H1 (cell line): ENCODE measurements around the gene BRAT1. TPM values are rescaled to one million over a fixed set of nuclear protein-coding genes. Genes with fewer than 3 reads are reported as not detected.

Source experiments
- CTCF ChIA-PET: fragments of 300-600 bp; sonication (Branson Sonifier 250); formaldehyde crosslinking; loops from one replicate; lab custom pipeline; 2021; ENCODE audit not compliant: partially characterized antibody; lab: Charles Lee
- POLR2A ChIA-PET: fragments of 300-600 bp; sonication (Branson Sonifier 250); formaldehyde crosslinking; loops from one replicate; lab custom pipeline; 2021; ENCODE audit warnings: inconsistent platforms; ENCODE audit not compliant: partially characterized antibody; lab: Charles Lee
- DNase-seq, 2 experiments: peaks; one replicate each; pipeline versions ENCODE4 v3.0.0 to v3.0.0-alpha.2; 2010 to 2022; ENCODE audit warnings: low spot score in 2 of 2, low read depth in 1 of 2, mixed read lengths in 1 of 2
- FAIRE-seq: peaks from 2 replicates; lab custom pipeline; 2011; peaks lifted over from hg19 to GRCh38; lab: Jason Lieb, UNC
- H2AFZ ChIP-seq: 2 replicates; pipeline ENCODE4 v1.8.1; 2012; ENCODE audit warnings: low read length, inconsistent platforms
- H2AK5ac ChIP-seq: 2 replicates; pipeline ENCODE4 v1.6.1; 2013; ENCODE audit warnings: low read depth, low read length
- H2BK120ac ChIP-seq: replicated peaks from 2 replicates; pipeline ENCODE3; 2013; ENCODE audit warnings: low read depth, low read length, inconsistent platforms
- H2BK12ac ChIP-seq: 2 replicates; pipeline ENCODE4 v1.6.1; 2013; ENCODE audit warnings: low read depth, low read length
- H2BK15ac ChIP-seq: 2 replicates; pipeline ENCODE4 v1.6.1; 2013; ENCODE audit warnings: low read length
- H2BK20ac ChIP-seq: 2 replicates; pipeline ENCODE4 v1.6.1; 2013; ENCODE audit warnings: low read length
- H2BK5ac ChIP-seq: 2 replicates; pipeline ENCODE4 v1.6.1; 2013; ENCODE audit warnings: low read depth, low read length
- H3K14ac ChIP-seq: 2 replicates; pipeline ENCODE4 v1.6.1; 2013; ENCODE audit warnings: inconsistent platforms; ENCODE audit not compliant: insufficient read length
- H3K18ac ChIP-seq: 2 replicates; pipeline ENCODE4 v1.6.1; 2013; ENCODE audit warnings: low read length; ENCODE audit errors: extremely low read depth
- H3K23ac ChIP-seq: 2 replicates; pipeline ENCODE4 v1.6.1; 2013; ENCODE audit warnings: inconsistent platforms; ENCODE audit not compliant: insufficient read length
- H3K23me2 ChIP-seq: 2 replicates; pipeline ENCODE4 v1.6.1; 2013; ENCODE audit warnings: low read depth, low read length
- H3K27ac ChIP-seq: 2 replicates; pipeline ENCODE4 v1.6.1; 2011; ENCODE audit warnings: low read depth, low read length, inconsistent platforms
- H3K27me3 ChIP-seq, 4 experiments: replicated peaks in 1 of 4; 1 replicate in 1 of 4; 2 replicates in 3 of 4; pipeline versions ENCODE4 v1.6.1 to v1.8.1; 2011 to 2013; ENCODE audit warnings: low read length in 3 of 4, mild to moderate bottlenecking in 3 of 4, inconsistent platforms in 2 of 4, mixed read lengths in 2 of 4, moderate library complexity in 1 of 4; ENCODE audit not compliant: control insufficient read depth in 3 of 4, insufficient read depth in 3 of 4; ENCODE audit errors: extremely low read depth in 1 of 4
- H3K36me3 ChIP-seq, 4 experiments: 2 replicates each; pipeline versions ENCODE4 v1.6.1 to v1.8.1; 2011 to 2013; ENCODE audit warnings: mild to moderate bottlenecking in 4 of 4, low read length in 3 of 4, moderate library complexity in 2 of 4, control low read depth in 1 of 4, inconsistent platforms in 1 of 4; ENCODE audit not compliant: insufficient read depth in 4 of 4, control insufficient read depth in 2 of 4
- H3K4ac ChIP-seq: replicated peaks from 2 replicates; pipeline ENCODE3; 2013; ENCODE audit warnings: low read length, low read depth, mixed read lengths, inconsistent platforms; ENCODE audit not compliant: insufficient read length
- H3K4me1 ChIP-seq, 4 experiments: replicated peaks in 1 of 4; 1 replicate in 1 of 4; 2 replicates in 3 of 4; pipeline versions ENCODE4 v1.6.1 to v1.8.1; 2011 to 2013; ENCODE audit warnings: low read length in 3 of 4, inconsistent platforms in 2 of 4, mixed read lengths in 1 of 4; ENCODE audit not compliant: insufficient read depth in 4 of 4, control insufficient read depth in 3 of 4
- H3K4me2 ChIP-seq, 2 experiments: 2 replicates each; pipeline versions ENCODE4 v1.6.1 to v1.8.1; 2011 to 2013; ENCODE audit warnings: low read depth in 2 of 2, low read length in 2 of 2, control low read depth in 1 of 2, inconsistent platforms in 1 of 2, mild to moderate bottlenecking in 1 of 2; ENCODE audit not compliant: insufficient read depth in 1 of 2
- H3K4me3 ChIP-seq, 4 experiments: fragments of 200-600, 300-600 bp in 1 of 4; sonication (generic), shearing (Covaris generic), sonication (Bioruptor Twin) in 1 of 4; 2 replicates each; pipeline versions ENCODE4 v1.5.1 to v1.8.1; 2011 to 2016; ENCODE audit warnings: low read length in 4 of 4, low read depth in 3 of 4, control low read depth in 2 of 4, inconsistent platforms in 2 of 4, mild to moderate bottlenecking in 2 of 4, mixed read lengths in 1 of 4, moderate library complexity in 1 of 4; ENCODE audit not compliant: insufficient read depth in 2 of 4; ENCODE audit errors: extremely low read depth in 1 of 4
- H3K56ac ChIP-seq: replicated peaks from 2 replicates; pipeline ENCODE3; 2013; ENCODE audit warnings: low read depth, mild to moderate bottlenecking, mixed read lengths, low read length, inconsistent platforms; ENCODE audit not compliant: insufficient read length
- H3K79me1 ChIP-seq: 2 replicates; pipeline ENCODE4 v1.6.1; 2013; ENCODE audit warnings: low read depth, low read length, control low read depth
- H3K79me2 ChIP-seq, 2 experiments: 2 replicates each; pipeline versions ENCODE4 v1.6.1 to v1.8.1; 2012 to 2013; ENCODE audit warnings: low read length in 2 of 2, mild to moderate bottlenecking in 2 of 2, inconsistent platforms in 1 of 2; ENCODE audit not compliant: insufficient read depth in 2 of 2, control insufficient read depth in 1 of 2
- H3K9ac ChIP-seq, 4 experiments: replicated peaks in 1 of 4; 1 replicate in 1 of 4; 2 replicates in 3 of 4; pipeline versions ENCODE4 v1.6.1 to v1.8.1; 2011 to 2013; ENCODE audit warnings: low read depth in 3 of 4, low read length in 3 of 4, control low read depth in 2 of 4, mild to moderate bottlenecking in 2 of 4, moderate library complexity in 2 of 4, inconsistent platforms in 1 of 4; ENCODE audit errors: extremely low read depth in 1 of 4
- H3K9me3 ChIP-seq, 2 experiments: 2 replicates each; pipeline versions ENCODE4 v1.6.1 to v1.8.1; 2012 to 2013; ENCODE audit warnings: mild to moderate bottlenecking in 2 of 2, moderate library complexity in 2 of 2, control low read depth in 1 of 2, inconsistent platforms in 1 of 2, low read depth in 1 of 2, low read length in 1 of 2, mixed read lengths in 1 of 2; ENCODE audit not compliant: insufficient read depth in 2 of 2
- H4K20me1 ChIP-seq, 2 experiments: replicated peaks in 1 of 2; 2 replicates each; pipeline versions ENCODE3 to v1.8.1; 2011 to 2013; ENCODE audit warnings: inconsistent platforms in 2 of 2, low read length in 2 of 2, mild to moderate bottlenecking in 1 of 2; ENCODE audit not compliant: insufficient read depth in 2 of 2, control insufficient read depth in 1 of 2
- H4K5ac ChIP-seq: 2 replicates; pipeline ENCODE4 v1.6.1; 2013; ENCODE audit warnings: low read length, low read depth, mixed read lengths, inconsistent platforms; ENCODE audit not compliant: insufficient read length
- H4K8ac ChIP-seq: 2 replicates; pipeline ENCODE4 v1.8.0; 2013; ENCODE audit warnings: mild to moderate bottlenecking, moderate library complexity, low read length, inconsistent platforms; ENCODE audit not compliant: insufficient read depth; ENCODE audit errors: extremely low read depth
- H4K91ac ChIP-seq: replicated peaks from 2 replicates; pipeline ENCODE3; 2013; ENCODE audit warnings: low read length, mixed read lengths, inconsistent platforms; ENCODE audit not compliant: insufficient read length
- CHD2 ChIP-seq: IDR thresholded peaks from 2 replicates; pipeline ENCODE4 v1.6.1; 2012; ENCODE audit warnings: low read length, improper control_type of control experiment
- HDAC2 ChIP-seq, 2 experiments: fragments of 300-600 bp in 1 of 2; sonication (generic) in 1 of 2; IDR thresholded peaks; 2 replicates each; pipeline ENCODE4 v1.6.1; 2011 to 2012; ENCODE audit warnings: low read depth in 2 of 2, low read length in 2 of 2, mild to moderate bottlenecking in 2 of 2, moderate library complexity in 2 of 2, borderline replicate concordance in 1 of 2, inconsistent platforms in 1 of 2
- KDM5A ChIP-seq: fragments of 200-600 bp; IDR thresholded peaks from 2 replicates; pipeline ENCODE4 v1.7.1; 2012; ENCODE audit warnings: mild to moderate bottlenecking, low read length, inconsistent platforms, mixed read lengths
- NANOG ChIP-seq: IDR thresholded peaks from 2 replicates; pipeline ENCODE4 v1.6.1; 2011; ENCODE audit warnings: low read length, low read depth, mild to moderate bottlenecking, inconsistent platforms; ENCODE audit not compliant: insufficient read depth, poor library complexity, severe bottlenecking
- SP4 ChIP-seq: IDR thresholded peaks from 2 replicates; pipeline ENCODE4 v1.6.1; 2012; ENCODE audit warnings: low read length, inconsistent platforms
- WGBS, 2 experiments: shearing (Covaris generic) in 1 of 2; methylation state at CpG; one replicate each; pipeline versions ENCODE4 v1.1.6 to v1.1.7; 2013 to 2015; ENCODE audit warnings: low lambda C conversion rate in 2 of 2, mixed read lengths in 2 of 2, inconsistent platforms in 1 of 2, low coverage in 1 of 2, missing lambda C conversion rate in 1 of 2; ENCODE audit not compliant: insufficient replicate concordance in 2 of 2, insufficient coverage in 1 of 2, insufficient read length in 1 of 2; ENCODE audit errors: extremely low coverage in 1 of 2, missing lambda C conversion rate in 1 of 2; 5-methylcytosine and 5-hydroxymethylcytosine counted together
- polyA plus RNA-seq, 7 experiments: library from polyadenylated mRNA; depleted of rRNA in 3 of 7; stranded (reverse) in 5 of 7; unstranded in 2 of 7; fragments of >200 nt in 5 of 7; fragments of 200-250 nt in 2 of 7; gene quantifications; 1 replicate in 5 of 7; 2 replicates in 1 of 7; 4 replicates in 1 of 7; pipeline versions ENCODE4 v1.2.1 to v1.2.3, GENCODE V29; 2011 to 2013; ENCODE audit warnings: missing spikeins in 2 of 7, mixed read lengths in 2 of 7
- total RNA-seq: library from RNA; stranded (reverse); fragmentation: NEBNext Ultra II Directional; extraction: Animal tissue kit (Norgen Biotek cat#: 25700); gene quantifications from 2 replicates; pipeline ENCODE4 v1.2.1, GENCODE V29; 2021

The BRAT1 gene
- total and polyA plus RNA-seq, 2 of the 8 experiments (the other 6 are each of a cell fraction or from before 2014, with no cell fraction given): 36.8 to 42.3 TPM

- Histone ChIP-seq H2AFZ (no peak overlapping the region), H3K4me1 (peaks cover 0 to 6% (median under 1%) of the 10 kb centered on the region in 4 experiments; a peak in 4 of 7 replicates), H3K14ac (no peak overlapping the region), H2BK120ac (no peak overlapping the region), H3K4ac (no peak overlapping the region), H4K5ac (no peak overlapping the region), H3K79me2 (no peaks in the 10 kb centered on the region), H3K56ac (no peak overlapping the region), H3K4me3 (no peak overlapping the region), H4K20me1 (peaks cover 0 to 4% of the 10 kb centered on the region in 2 experiments), H3K9me3 (no peaks in the 10 kb centered on the region), H3K36me3 (no peaks in the 10 kb centered on the region), H3K9ac (peak overlapping the region in 1 of 4 experiments; percentile 22; a peak in 1 of 7 replicates), H2BK12ac (peak overlapping the region; percentile 5; the same call in 1 of the 2 replicates), H2BK20ac (no peak overlapping the region), H3K23me2 (no peaks in the 10 kb centered on the region; the same call in 1 of the 2 replicates), H3K18ac (no peak overlapping the region), H3K27me3 (no peaks in the 10 kb centered on the region), H3K79me1 (peaks cover 4% of the 10 kb centered on the region), H2BK15ac (no peak overlapping the region), H3K4me2 (no peak overlapping the region), H2AK5ac (peak overlapping the region; percentile 77; the same call in 1 of the 2 replicates), H3K27ac (no peak overlapping the region), H4K8ac (no peak overlapping the region), H2BK5ac (peak overlapping the region; percentile 84; the same call in 1 of the 2 replicates), H4K91ac (no peak overlapping the region), H3K23ac (no peak overlapping the region)
- TF ChIP-seq NANOG: no peak
- TF ChIP-seq HDAC2 (IDR thresholded peaks at IDR 0.05; ENCODE audit: borderline replicate concordance in 1 of 2, low read depth in 2 of 2, low read length in 2 of 2): no peak
- TF ChIP-seq KDM5A: no peak
- TF ChIP-seq CHD2: no peak
- no peak for TF ChIP-seq SP4
- ChIA-PET POLR2A (no interaction called here), CTCF (interaction anchor here (0.5 to 1.3 kb wide), 3 partner anchors 96 to 1258 kb away, joined by 3 to 4 read pairs (median 4); no protein-coding TSS in a partner anchor)
- WGBS, 2 experiments: 91% methylated on average over 12 of the region's 12 CpGs; no CpG with 5 or more reads in 1 of the 2 experiments
- DNase-seq: no peak
- FAIRE-seq: no peak
These were observed 9.7 kb upstream of the BRAT1 start for GRCh38 chr7:2564970-2565540.
